Gastroesophageal sphincter (tissue), 4 donors: ENCODE results near the gene FAM24A. TPM values are rescaled to one million over a fixed set of nuclear protein-coding genes. Genes with fewer than 3 reads are reported as not detected.
A peak's percentile ranks its signal among the peaks of the same experiment; 100 is the strongest.

Source experiments
- ATAC-seq: fragments of 150-250 bp; one replicate; pipeline ENCODE4 v1.9.1; 2016; ENCODE audit warnings: mild to moderate bottlenecking, moderate library complexity
- H3K27ac ChIP-seq, 4 donors: fragments of 200-600 bp; sonication (generic) in 3 of 4; 1 replicate in 3 of 4; 2 replicates in 1 of 4; pipeline ENCODE4 v1.5.1; 2016 to 2019
- H3K27me3 ChIP-seq: fragments of 200-600 bp; sonication (generic); one replicate; pipeline ENCODE4 v1.5.1; 2019
- H3K36me3 ChIP-seq, 2 donors: fragments of 200-600 bp; sonication (generic); one replicate each; pipeline ENCODE4 v1.5.1; 2019; ENCODE audit warnings: control low read depth in 1 of 2
- H3K4me1 ChIP-seq, 3 donors: fragments of 200-600 bp; sonication (generic); 1 replicate in 2 of 3; 2 replicates in 1 of 3; pipeline ENCODE4 v1.5.1; 2016 to 2019; ENCODE audit warnings: control low read depth in 2 of 3
- H3K4me3 ChIP-seq, 2 donors: fragments of 200-600 bp; sonication (generic); one replicate each; pipeline ENCODE4 v1.5.1; 2019; ENCODE audit warnings: mild to moderate bottlenecking in 1 of 2, moderate library complexity in 1 of 2
- H3K9me3 ChIP-seq, 3 donors: fragments of 200-600 bp; sonication (generic); one replicate each; pipeline ENCODE4 v1.5.1; 2017 to 2019; ENCODE audit warnings: control low read depth in 2 of 3
- CTCF ChIP-seq, 4 experiments: fragments of 200-600 bp in 2 of 4; fragments of 450-650 bp in 2 of 4; sonication (generic) in 1 of 4; IDR thresholded peaks; one replicate each; pipeline ENCODE4 v1.5.1; 2017 to 2019; ENCODE audit warnings: antibody characterized with exemption in 4 of 4, mild to moderate bottlenecking in 2 of 4, moderate library complexity in 2 of 4
- EP300 ChIP-seq: sonication (generic); formaldehyde crosslinking; IDR thresholded peaks from one replicate; pipeline ENCODE4 v1.6.1; 2017; ENCODE audit warnings: antibody characterized with exemption, mild to moderate bottlenecking
- POLR2A ChIP-seq, 2 donors: fragments of 450-650 bp; IDR thresholded peaks; one replicate each; pipeline ENCODE4 v1.6.1; 2017; ENCODE audit warnings: antibody characterized with exemption in 2 of 2, mild to moderate bottlenecking in 2 of 2, moderate library complexity in 1 of 2
- POLR2AphosphoS5 ChIP-seq: sonication (generic); formaldehyde crosslinking; IDR thresholded peaks from one replicate; pipeline ENCODE4 v1.6.1; 2017; ENCODE audit warnings: antibody characterized with exemption
- WGBS, 2 donors: methylation state at CpG; one replicate each; pipeline ENCODE4 v1.1.5; 2018; ENCODE audit warnings: low coverage in 1 of 2; 5-methylcytosine and 5-hydroxymethylcytosine counted together
- total RNA-seq, 4 donors: library from RNA; depleted of rRNA; stranded (reverse); fragments of >200 nt; gene quantifications; one replicate each; pipeline ENCODE4 v1.1.0, GENCODE V29; 2016

FAM24A gene
- total RNA-seq, 4 donors from 2014 or later, result not detected

- H3K4me3 ChIP-seq, result peak within 1 kb of the TSS; percentile 54 to 87
- 6% methylated on average over 17 of the region's 77 CpGs; no CpG with 5 or more reads in 1 of the 2 donors for WGBS, 2 donors
Observed at GRCh38 chr10:122953902-122954730, 43.7 kb downstream of the FAM24A start, which contains the start of gene C10orf88. Gene C10orf88 (minus strand): TSS chr10:122954227. CDS start chr10:122954178, 49 bp downstream.

GRCh38 chr10:122954731-122955050 is 44.3 kb downstream of the FAM24A start:
- Histone ChIP-seq H3K36me3 (no peaks in the 10 kb centered on the region), H3K4me1 (peaks cover 0 to 28% (median 16%) of the 10 kb centered on the region in 3 donors), H3K27me3 (no peaks in the 10 kb centered on the region), H3K4me3 (peak overlapping the region in 1 of 2 donors; percentile 87), H3K9me3 (no peaks in the 10 kb centered on the region), H3K27ac (peak overlapping the region in 2 of 4 donors; percentile 80 to 86)
- 69% methylated on average over 3 of the region's 13 CpGs; no CpG with 5 or more reads in 1 of the 2 donors for WGBS, 2 donors
- ATAC-seq, result no peak
- no peak for TF ChIP-seq POLR2AphosphoS5
- no peak for TF ChIP-seq EP300

More at GRCh38 chr10:122953902-122954730, 43.7 kb downstream of the FAM24A start, which contains the start of gene C10orf88:
- H3K9me3 ChIP-seq, result no peaks in the 10 kb centered on the region
- H3K27ac ChIP-seq, result peak within 1 kb of the TSS; percentile 4 to 86 (median 77)
- peaks cover 0 to 28% (median 16%) of the 10 kb centered on the region in 3 donors for H3K4me1 ChIP-seq
- peaks cover 0 to 4% of the 10 kb centered on the region in 2 donors for H3K36me3 ChIP-seq
- no peak for TF ChIP-seq EP300
- TF ChIP-seq CTCF (IDR thresholded peaks at IDR 0.05), result peak in 1 of 4 experiments; percentile 22
- no peak for TF ChIP-seq POLR2A (IDR thresholded peaks at IDR 0.05)
- TF ChIP-seq POLR2AphosphoS5, result peak; percentile 67
- peak; percentile 100 for ATAC-seq
- no peaks in the 10 kb centered on the region for H3K27me3 ChIP-seq

- H3K9me3 ChIP-seq, result no peaks in the 10 kb centered on the region
- 67 to 82% methylated on average over 1 of the region's 1 CpG for WGBS, 2 donors
Observed at GRCh38 chr10:122955892-122956291, 45.5 kb downstream of the FAM24A start.

GRCh38 chr10:122957474-122957873 is 47.1 kb downstream of the FAM24A start:
- Histone ChIP-seq H3K27ac (no peak overlapping the region), H3K36me3 (no peaks in the 10 kb centered on the region), H3K9me3 (no peaks in the 10 kb centered on the region), H3K4me3 (no peak overlapping the region), H3K4me1 (peaks cover 0 to 18% (median 11%) of the 10 kb centered on the region in 3 donors), H3K27me3 (no peaks in the 10 kb centered on the region)
- TF ChIP-seq POLR2A (IDR thresholded peaks at IDR 0.05) (no peak), EP300 (no peak), POLR2AphosphoS5 (no peak), CTCF (IDR thresholded peaks at IDR 0.05) (no peak)
- no peak for ATAC-seq
- 76% methylated on average over 5 of the region's 5 CpGs; no CpG with 5 or more reads in 1 of the 2 donors for WGBS, 2 donors

More at GRCh38 chr10:122955892-122956291, 45.5 kb downstream of the FAM24A start:
- Histone ChIP-seq H3K36me3 (no peaks in the 10 kb centered on the region), H3K4me1 (peaks cover 0 to 28% (median 16%) of the 10 kb centered on the region in 3 donors), H3K27me3 (no peaks in the 10 kb centered on the region), H3K27ac (no peak overlapping the region), H3K4me3 (no peak overlapping the region)
- no peak for ATAC-seq
- TF ChIP-seq POLR2AphosphoS5 (no peak), POLR2A (IDR thresholded peaks at IDR 0.05) (no peak), EP300 (no peak), CTCF (IDR thresholded peaks at IDR 0.05) (no peak)

- Histone ChIP-seq H3K4me1 (no peaks in the 10 kb centered on the region), H3K27me3 (no peaks in the 10 kb centered on the region), H3K9me3 (peaks cover 0 to 14% (median 1%) of the 10 kb centered on the region in 3 donors), H3K36me3 (peaks cover 0 to 10% of the 10 kb centered on the region in 2 donors), H3K4me3 (no peak overlapping the region), H3K27ac (no peak overlapping the region)
- ATAC-seq, result no peak
- 63 to 89% methylated on average over 2 to 3 of the region's 3 CpGs for WGBS, 2 donors
- TF ChIP-seq EP300 (no peak), CTCF (IDR thresholded peaks at IDR 0.05) (no peak), POLR2AphosphoS5 (no peak), POLR2A (IDR thresholded peaks at IDR 0.05) (no peak)
Observed at GRCh38 chr10:122962405-122962804, 52.0 kb downstream of the FAM24A start.

Other genes with a start within 250 kb of the FAM24A start
- not detected for gene C10orf120, start 210.8 kb upstream of the FAM24A start, total RNA-seq
- 1 to 10 TPM in 1 of 4 donors, under 1 TPM in 3; 0.31 to 1.4 (median 0.42) TPM for gene CUZD1, start 64.8 kb upstream of the FAM24A start, total RNA-seq
- 1 to 10 TPM in 3 of 4 donors, not detected in 1; 1.6 to 2.8 (median 2.6) TPM for gene FAM24B, start 31.0 kb upstream of the FAM24A start, total RNA-seq
- gene C10orf88, start 43.6 kb downstream of the FAM24A start, total RNA-seq, result 10 to 100 TPM in 1 of 4 donors, 1 to 10 TPM in 3; 4.0 to 12.9 (median 7.1) TPM
- 10 to 100 TPM in 1 of 4 donors, 1 to 10 TPM in 2, under 1 TPM in 1; 0.79 to 12.3 (median 1.7) TPM for gene PSTK, start 69.8 kb downstream of the FAM24A start, total RNA-seq
- 10 to 100 TPM in 2 of 4 donors, 1 to 10 TPM in 2; 5.8 to 14.3 (median 9.5) TPM for gene IKZF5, start 98.2 kb downstream of the FAM24A start, total RNA-seq
- 10 to 100 TPM; 12.1 to 28.2 (median 16.3) TPM for gene ACADSB, start 98.4 kb downstream of the FAM24A start, total RNA-seq
- 1 to 10 TPM in 1 of 4 donors, not detected in 3; 1.1 TPM for gene HMX3, start 225.4 kb downstream of the FAM24A start, total RNA-seq
- not detected for gene HMX2, start 237.5 kb downstream of the FAM24A start, total RNA-seq
- 100 to 1,000 TPM in 1 of 4 donors, 10 to 100 TPM in 3; 69.4 to 103 (median 75.9) TPM for gene BUB3, start 243.8 kb downstream of the FAM24A start, total RNA-seq